H1 (cell line): ENCODE results near the gene KCNQ2. TPM values are rescaled to one million over a fixed set of nuclear protein-coding genes. Genes with fewer than 3 reads are reported as not detected.

Experiments
- CHD2 ChIP-seq: IDR thresholded peaks from 2 replicates; pipeline ENCODE4 v1.6.1; 2012; ENCODE audit warnings: low read length, improper control_type of control experiment
- HDAC6 ChIP-seq: IDR thresholded peaks from one replicate; pipeline ENCODE4 v1.7.1; 2012; ENCODE audit warnings: low read depth, mild to moderate bottlenecking, inconsistent platforms, low read length, moderate library complexity
- POLR2AphosphoS5 ChIP-seq: IDR thresholded peaks from 2 replicates; pipeline ENCODE4 v1.6.1; 2011; ENCODE audit warnings: low read depth, low read length
- RAD21 ChIP-seq, 2 experiments: IDR thresholded peaks in 1 of 2; conservative IDR thresholded peaks in 1 of 2; 2 replicates each; pipeline ENCODE4 v1.6.1; 2011; ENCODE audit warnings: low read depth in 2 of 2, low read length in 2 of 2, improper control_type of control experiment in 1 of 2, inconsistent platforms in 1 of 2, mild to moderate bottlenecking in 1 of 2, moderate library complexity in 1 of 2
- RXRA ChIP-seq: IDR thresholded peaks from 2 replicates; pipeline ENCODE4 v1.6.1; 2011; ENCODE audit warnings: low read depth, mild to moderate bottlenecking, low read length, moderate library complexity; ENCODE audit not compliant: insufficient read depth
- SP1 ChIP-seq: IDR thresholded peaks from 2 replicates; pipeline ENCODE4 v1.6.1; 2011; ENCODE audit warnings: low read depth, low read length
- TAF7 ChIP-seq: optimal IDR thresholded peaks from 2 replicates; pipeline ENCODE3; 2011; ENCODE audit warnings: low read depth, mild to moderate bottlenecking, inconsistent platforms, low read length, moderate library complexity, borderline replicate concordance
- TEAD4 ChIP-seq: IDR thresholded peaks from 2 replicates; pipeline ENCODE4 v1.6.1; 2012; ENCODE audit warnings: low read depth, low read length, inconsistent platforms, mixed read lengths
- YY1 ChIP-seq: IDR thresholded peaks from 2 replicates; pipeline ENCODE4 v1.6.1; 2011; ENCODE audit warnings: low read depth, mild to moderate bottlenecking, low read length
- ZNF274 ChIP-seq: IDR thresholded peaks from 2 replicates; pipeline ENCODE4 v1.7.0; 2012; ENCODE audit warnings: low read length, borderline replicate concordance; ENCODE audit errors: extremely low read depth
- polyA plus RNA-seq, 7 experiments: library from polyadenylated mRNA; depleted of rRNA in 3 of 7; stranded (reverse) in 5 of 7; unstranded in 2 of 7; fragments of >200 nt in 5 of 7; fragments of 200-250 nt in 2 of 7; gene quantifications; 1 replicate in 5 of 7; 2 replicates in 1 of 7; 4 replicates in 1 of 7; pipeline versions ENCODE4 v1.2.1 to v1.2.3, GENCODE V29; 2011 to 2013; ENCODE audit warnings: missing spikeins in 2 of 7, mixed read lengths in 2 of 7
- total RNA-seq: library from RNA; stranded (reverse); fragmentation: NEBNext Ultra II Directional; extraction: Animal tissue kit (Norgen Biotek cat#: 25700); gene quantifications from 2 replicates; pipeline ENCODE4 v1.2.1, GENCODE V29; 2021

The KCNQ2 gene
- total and polyA plus RNA-seq, 2 of the 8 experiments (the other 6 are each of a cell fraction or from before 2014, with no cell fraction given): 82.6 to 243 TPM

DNA sequence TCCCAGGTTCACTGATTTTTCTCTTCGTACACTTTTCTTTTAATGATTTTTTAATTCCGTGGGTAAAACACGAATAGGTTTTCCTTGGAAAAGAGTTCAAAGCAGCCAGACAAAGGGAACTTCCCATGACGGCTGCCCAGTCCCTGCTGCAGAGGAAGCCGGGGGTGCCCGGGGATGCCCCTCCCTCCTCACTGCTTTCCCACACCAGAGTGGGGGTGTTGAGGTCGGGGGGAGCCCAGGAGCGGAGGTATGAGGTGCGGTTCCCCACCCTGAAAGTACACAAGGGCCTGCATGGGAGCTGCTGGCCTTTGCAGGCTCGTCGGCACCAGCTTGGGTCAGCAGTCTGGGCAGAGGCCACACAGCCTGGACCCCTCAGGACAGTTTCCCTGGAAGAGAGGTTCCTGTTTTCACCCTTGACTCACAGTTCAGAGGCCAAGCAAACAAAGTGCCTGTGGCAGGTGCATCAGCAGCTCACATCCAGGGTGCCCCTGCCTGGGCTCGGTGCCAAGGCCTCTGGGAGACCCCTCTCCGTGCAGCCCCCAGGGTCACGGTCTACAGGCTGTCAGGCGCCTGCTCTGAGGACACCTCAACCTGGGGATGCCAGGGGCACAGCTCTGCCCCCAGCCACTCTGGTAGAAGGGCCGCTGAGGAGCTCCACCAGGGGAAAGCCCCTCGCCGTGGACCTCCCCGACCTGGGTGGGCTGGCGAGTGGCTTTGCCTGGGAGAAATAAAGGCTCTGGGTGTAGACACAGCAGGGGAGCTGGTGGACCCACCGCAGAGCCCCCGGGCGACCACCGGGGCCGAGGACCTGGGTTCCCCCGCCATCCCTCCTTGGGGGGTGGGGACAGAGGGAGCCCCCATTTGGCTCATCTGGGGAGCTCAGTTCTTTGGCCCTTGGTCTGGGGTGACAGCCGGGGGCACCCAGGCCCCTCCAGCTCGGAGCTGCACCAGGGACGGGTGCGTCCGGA is 95.9 kb downstream of the KCNQ2 start (continued):
- TF ChIP-seq RAD21 (IDR thresholded peaks at IDR 0.05 in 1 of 2, conservative IDR thresholded peaks at IDR 0.05 in 1 of 2; ENCODE audit: low read depth in 2 of 2, low read length in 2 of 2): no peak
- no peak for TF ChIP-seq RXRA
- TF ChIP-seq HDAC6: no peak
- TF ChIP-seq SP1: no peak
- TF ChIP-seq POLR2AphosphoS5: no peak
- no peak for TF ChIP-seq ZNF274
- no peak for TF ChIP-seq TAF7
- no peak for TF ChIP-seq YY1
- TF ChIP-seq TEAD4: no peak
- TF ChIP-seq CHD2: no peak
